ENCODE results near the gene GALNT2.

Gene GALNT2

DNA sequence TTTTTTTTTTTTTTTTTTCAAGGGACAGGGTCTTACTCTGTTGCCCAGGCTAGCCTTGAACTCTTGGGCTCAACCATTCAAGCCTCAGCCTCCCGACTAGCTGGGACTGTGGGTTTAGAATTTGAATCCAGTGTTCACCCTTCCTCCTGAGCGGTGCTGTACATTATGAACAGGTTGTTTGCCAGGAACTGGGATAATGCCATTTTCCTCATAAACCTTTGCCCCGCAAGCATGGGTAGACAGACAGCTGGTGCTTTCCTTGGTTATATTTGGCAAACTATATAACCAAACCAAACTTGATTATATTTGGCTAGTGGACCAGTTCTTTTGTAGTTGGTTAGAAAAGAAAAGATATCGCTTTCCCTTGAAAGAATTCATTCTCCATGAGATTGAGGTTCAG lies 54.9 kb downstream of the GALNT2 start:
- Histone ChIP-seq H2BK5ac (ENCODE audit: low read length) (no peak overlapping the region), H3K4me2 (ENCODE audit: insufficient read depth, low read length, poor library complexity, severe bottlenecking) (no peak overlapping the region), H4K8ac (ENCODE audit: low read depth, low read length) (no peak overlapping the region), H3K18ac (ENCODE audit: low read length) (no peak overlapping the region), H2BK15ac (ENCODE audit: low read length) (no peak overlapping the region), H2AFZ (ENCODE audit: low read length) (no peak overlapping the region), H4K91ac (ENCODE audit: low read depth, low read length, poor library complexity) (no peak overlapping the region), H3K4me1 (ENCODE audit: control insufficient read depth in 2 of 2, insufficient read depth in 1 of 2, low read depth in 1 of 2, low read length in 2 of 2) (peaks cover 10 to 23% of the 10 kb centered on the region in 2 donors), H3K14ac (ENCODE audit: low read length) (no peak overlapping the region), H3K36me3 (replicated peaks in 1 of 2; ENCODE audit: control insufficient read depth in 2 of 2, insufficient read depth in 2 of 2, low read length in 2 of 2) (peaks cover 0 to 10% of the 10 kb centered on the region in 2 donors), H2AK5ac (ENCODE audit: low read depth, low read length) (no peak overlapping the region), H3K23ac (ENCODE audit: low read depth, low read length, poor library complexity) (no peak overlapping the region), H3K79me1 (ENCODE audit: low read depth, low read length) (peaks cover 1% of the 10 kb centered on the region), H3K27me3 (ENCODE audit: control insufficient read depth in 3 of 3, insufficient read depth in 3 of 3, low read depth in 1 of 3, low read length in 3 of 3) (no peaks in the 10 kb centered on the region), H2BK120ac (ENCODE audit: low read depth, low read length) (no peak overlapping the region), H3K4me3 (ENCODE audit: low read length in 2 of 2) (no peak overlapping the region), H3K9me3 (replicated peaks in 1 of 2; ENCODE audit: control insufficient read depth in 2 of 2, insufficient read depth in 1 of 2, low read depth in 1 of 2, low read length in 2 of 2) (no peaks in the 10 kb centered on the region), H2BK12ac (ENCODE audit: low read length) (no peak overlapping the region), H3K9ac (ENCODE audit: low read depth, low read length, poor library complexity) (no peak overlapping the region), H3K4ac (ENCODE audit: low read length) (no peak overlapping the region), H3K27ac (replicated peaks; ENCODE audit: low read length) (no peak overlapping the region)
- WGBS, 2 donors (ENCODE audit: extremely low coverage in 2 of 2, insufficient read length in 2 of 2, insufficient replicate concordance in 1 of 2) = no CpG with 5 or more reads among the region's 4 CpGs
- no peak for DNase-seq (ENCODE audit: low spot score)

DNA sequence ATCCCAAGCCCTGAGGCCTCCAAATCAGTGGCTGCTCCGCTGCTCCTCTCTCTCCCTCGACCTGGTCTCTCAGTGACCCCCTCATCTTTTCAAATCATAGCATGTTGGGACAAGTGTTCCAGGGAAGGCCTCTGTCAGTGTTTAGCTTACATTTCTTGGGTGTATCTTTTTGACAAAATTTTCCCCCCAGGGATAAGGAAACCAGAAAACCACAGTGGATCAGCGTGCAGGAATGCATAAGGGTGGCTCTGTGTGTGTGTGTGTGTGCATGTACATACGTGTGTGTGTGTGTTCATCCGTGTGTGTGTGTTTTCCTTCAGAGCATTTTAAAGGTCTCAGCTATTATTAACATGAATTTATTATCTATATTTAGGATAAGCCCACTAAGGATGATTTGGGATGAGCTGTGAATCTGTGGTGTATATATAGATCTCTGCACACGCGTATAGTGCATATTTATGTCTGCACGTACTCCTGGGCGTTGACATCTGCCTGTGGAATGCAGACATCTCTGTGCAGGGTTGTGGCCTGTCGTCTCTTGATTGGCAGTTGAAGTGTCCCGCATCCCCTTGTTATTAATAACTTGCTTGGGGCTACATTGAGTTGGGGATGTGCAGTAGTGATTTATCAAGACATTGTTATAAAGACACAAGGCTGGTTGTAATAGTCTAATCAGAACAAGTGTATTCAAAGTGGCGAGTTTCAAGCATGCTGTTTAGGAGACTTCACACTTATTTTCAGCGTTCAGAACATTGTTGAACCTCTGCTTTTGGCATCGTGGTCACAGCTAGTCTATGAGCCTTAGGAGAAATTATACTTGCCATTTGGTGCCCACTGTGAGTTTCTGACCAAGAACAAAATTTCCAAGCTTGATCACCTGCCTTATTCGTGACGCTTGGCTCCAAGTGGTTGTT lies 55.6 kb downstream of the GALNT2 start:
- Histone ChIP-seq H4K8ac (ENCODE audit: low read depth, low read length) (no peak overlapping the region), H2BK12ac (ENCODE audit: low read length) (no peak overlapping the region), H3K36me3 (replicated peaks in 1 of 2; ENCODE audit: control insufficient read depth in 2 of 2, insufficient read depth in 2 of 2, low read length in 2 of 2) (peaks cover 0 to 10% of the 10 kb centered on the region in 2 donors), H2BK15ac (ENCODE audit: low read length) (no peak overlapping the region), H2BK5ac (ENCODE audit: low read length) (no peak overlapping the region), H3K27ac (replicated peaks; ENCODE audit: low read length) (no peak overlapping the region), H2AFZ (ENCODE audit: low read length) (no peak overlapping the region), H3K4me2 (ENCODE audit: insufficient read depth, low read length, poor library complexity, severe bottlenecking) (no peak overlapping the region), H3K9ac (ENCODE audit: low read depth, low read length, poor library complexity) (no peak overlapping the region), H4K91ac (ENCODE audit: low read depth, low read length, poor library complexity) (no peak overlapping the region), H3K4ac (ENCODE audit: low read length) (no peak overlapping the region), H3K27me3 (ENCODE audit: control insufficient read depth in 3 of 3, insufficient read depth in 3 of 3, low read depth in 1 of 3, low read length in 3 of 3) (no peaks in the 10 kb centered on the region), H3K18ac (ENCODE audit: low read length) (no peak overlapping the region), H3K9me3 (replicated peaks in 1 of 2; ENCODE audit: control insufficient read depth in 2 of 2, insufficient read depth in 1 of 2, low read depth in 1 of 2, low read length in 2 of 2) (no peaks in the 10 kb centered on the region), H3K14ac (ENCODE audit: low read length) (no peak overlapping the region), H3K4me3 (ENCODE audit: low read length in 2 of 2) (no peak overlapping the region), H3K79me1 (ENCODE audit: low read depth, low read length) (peaks cover 1% of the 10 kb centered on the region), H3K4me1 (ENCODE audit: control insufficient read depth in 2 of 2, insufficient read depth in 1 of 2, low read depth in 1 of 2, low read length in 2 of 2) (peaks cover 13 to 23% of the 10 kb centered on the region in 2 donors), H3K23ac (ENCODE audit: low read depth, low read length, poor library complexity) (no peak overlapping the region), H2BK120ac (ENCODE audit: low read depth, low read length) (no peak overlapping the region), H2AK5ac (ENCODE audit: low read depth, low read length) (no peak overlapping the region)
- no CpG with 5 or more reads among the region's 16 CpGs for WGBS, 2 donors (ENCODE audit: extremely low coverage in 2 of 2, insufficient read length in 2 of 2, insufficient replicate concordance in 1 of 2)
- DNase-seq (ENCODE audit: low spot score) = no peak

DNA sequence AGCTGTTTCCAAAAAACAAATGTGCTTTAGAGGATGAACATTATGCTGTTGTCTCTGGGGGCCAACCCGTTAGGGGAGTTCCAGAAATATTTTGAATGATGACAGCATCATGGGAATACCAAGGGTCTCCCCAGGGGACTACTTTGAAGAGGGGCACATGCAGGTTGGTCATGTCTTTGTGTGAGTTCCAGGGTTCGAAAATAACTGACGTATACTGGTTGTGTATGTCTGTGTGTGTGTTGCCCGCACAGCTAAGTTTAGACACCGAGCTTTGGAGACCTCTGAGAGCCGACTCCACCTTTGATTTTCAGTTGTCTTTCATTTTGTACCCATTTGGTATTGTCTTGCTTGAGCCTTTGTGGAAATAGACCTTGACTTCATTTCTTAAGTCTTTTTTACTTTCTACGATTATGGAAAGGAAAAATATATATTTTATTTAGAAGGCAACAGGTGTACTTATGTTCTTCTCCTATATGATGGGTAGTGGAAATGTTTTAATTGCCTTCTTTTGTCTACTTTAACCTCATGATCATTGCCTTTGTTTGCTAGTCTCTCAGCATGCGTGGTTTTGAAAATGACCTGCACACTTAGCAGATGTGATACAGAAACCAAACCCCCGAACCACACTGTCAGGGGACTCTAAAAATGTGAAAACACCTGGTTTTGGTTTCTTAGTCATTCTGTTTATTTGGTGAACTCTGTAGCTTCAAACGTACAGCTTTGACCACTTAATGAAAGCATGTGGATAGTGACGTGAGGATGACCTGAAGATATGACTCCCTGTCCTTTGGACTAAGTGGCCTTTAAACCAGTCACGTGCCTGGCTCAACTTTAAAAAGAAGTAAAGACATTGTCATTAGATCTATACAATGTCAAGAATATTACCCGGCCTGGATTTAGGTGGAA lies 56.5 kb downstream of the GALNT2 start:
- Histone ChIP-seq H3K23ac (ENCODE audit: low read depth, low read length, poor library complexity) (no peak overlapping the region), H2BK5ac (ENCODE audit: low read length) (no peak overlapping the region), H3K79me1 (ENCODE audit: low read depth, low read length) (peaks cover 1% of the 10 kb centered on the region), H3K36me3 (replicated peaks in 1 of 2; ENCODE audit: control insufficient read depth in 2 of 2, insufficient read depth in 2 of 2, low read length in 2 of 2) (peaks cover 0 to 10% of the 10 kb centered on the region in 2 donors), H3K4me1 (ENCODE audit: control insufficient read depth in 2 of 2, insufficient read depth in 1 of 2, low read depth in 1 of 2, low read length in 2 of 2) (peaks cover 14 to 23% of the 10 kb centered on the region in 2 donors), H2BK120ac (ENCODE audit: low read depth, low read length) (no peak overlapping the region), H2AK5ac (ENCODE audit: low read depth, low read length) (no peak overlapping the region), H3K9ac (ENCODE audit: low read depth, low read length, poor library complexity) (no peak overlapping the region), H3K4me2 (ENCODE audit: insufficient read depth, low read length, poor library complexity, severe bottlenecking) (no peak overlapping the region), H2BK15ac (ENCODE audit: low read length) (no peak overlapping the region), H4K8ac (ENCODE audit: low read depth, low read length) (no peak overlapping the region), H3K27me3 (ENCODE audit: control insufficient read depth in 3 of 3, insufficient read depth in 3 of 3, low read depth in 1 of 3, low read length in 3 of 3) (no peaks in the 10 kb centered on the region), H3K18ac (ENCODE audit: low read length) (no peak overlapping the region), H3K27ac (replicated peaks; ENCODE audit: low read length) (no peak overlapping the region), H3K9me3 (replicated peaks in 1 of 2; ENCODE audit: control insufficient read depth in 2 of 2, insufficient read depth in 1 of 2, low read depth in 1 of 2, low read length in 2 of 2) (no peaks in the 10 kb centered on the region), H2AFZ (ENCODE audit: low read length) (no peak overlapping the region), H3K4me3 (ENCODE audit: low read length in 2 of 2) (no peak overlapping the region), H3K14ac (ENCODE audit: low read length) (no peak overlapping the region), H2BK12ac (ENCODE audit: low read length) (no peak overlapping the region), H3K4ac (ENCODE audit: low read length) (no peak overlapping the region), H4K91ac (ENCODE audit: low read depth, low read length, poor library complexity) (no peak overlapping the region)
- DNase-seq (ENCODE audit: low spot score) = no peak
- WGBS, 2 donors (ENCODE audit: extremely low coverage in 2 of 2, insufficient read length in 2 of 2, insufficient replicate concordance in 1 of 2) = no CpG with 5 or more reads among the region's 13 CpGs

Data from neuronal stem cell (in vitro differentiated cells).